ENCODE results near the gene PARL. TPM values are rescaled to one million over a fixed set of nuclear protein-coding genes. Genes with fewer than 3 reads are reported as not detected.

PARL gene
- total and polyA plus RNA-seq, 12 donors = 29.4 to 119 (median 55.6) TPM

DNA sequence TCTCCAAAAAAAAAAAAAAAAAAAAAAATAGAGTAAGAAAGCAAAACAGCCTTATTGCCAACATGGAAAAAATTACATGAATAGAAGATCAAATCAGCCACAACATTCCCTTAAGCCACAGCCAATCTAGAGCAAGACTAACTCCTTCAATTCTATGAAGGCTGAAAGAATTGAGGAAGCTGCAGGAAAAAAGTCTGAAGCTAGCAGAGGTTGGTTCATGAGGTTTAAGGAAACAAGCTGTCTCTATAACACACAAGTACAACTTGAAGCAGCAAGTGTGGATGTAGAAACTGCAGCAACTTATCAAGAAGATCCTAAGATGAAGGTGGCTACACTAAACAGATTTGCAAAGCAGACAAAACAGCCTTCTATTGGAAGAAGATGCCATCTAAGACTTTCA lies 9.3 kb downstream of the PARL start:
- Histone ChIP-seq H3K27ac (no peak overlapping the region), H3K36me3 (replicated peaks in 1 of 2) (no peaks in the 10 kb centered on the region), H3K4me1 (replicated peaks in 1 of 2) (peaks cover 2 to 29% of the 10 kb centered on the region in 2 donors), H3K27me3 (no peaks in the 10 kb centered on the region), H3K4me3 (no peak overlapping the region), H3K9me3 (replicated peaks in 1 of 3) (no peaks in the 10 kb centered on the region)
- intact Hi-C loops (cut with DNase I) = no loop called here
- no peak for DNase-seq
- TF ChIP-seq POLR2A (IDR thresholded peaks at IDR 0.05) (no peak), CTCF (IDR thresholded peaks at IDR 0.05) (no peak)

DNA sequence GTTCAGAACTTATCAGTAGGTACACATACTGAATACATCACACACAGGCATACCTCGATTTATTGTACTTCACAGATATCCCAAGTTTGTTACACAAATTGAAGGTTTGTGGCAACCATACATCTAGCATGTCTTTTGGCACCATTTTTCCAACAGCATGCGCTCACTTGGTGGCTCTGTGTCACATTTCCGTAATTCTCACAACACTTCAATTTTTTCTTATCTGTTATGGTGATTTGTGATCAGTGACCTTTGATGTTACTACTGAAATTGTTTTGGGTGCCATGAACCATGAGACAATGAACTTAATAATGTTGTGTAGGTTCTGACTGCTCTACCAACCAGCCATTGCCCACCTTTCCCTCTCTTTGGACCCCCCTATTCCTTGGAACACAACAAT lies 10.8 kb downstream of the PARL start:
- Histone ChIP-seq H3K36me3 (replicated peaks in 1 of 2) (no peaks in the 10 kb centered on the region), H3K27ac (no peak overlapping the region), H3K27me3 (no peaks in the 10 kb centered on the region), H3K4me3 (no peak overlapping the region), H3K4me1 (replicated peaks in 1 of 2) (peaks cover 2 to 35% of the 10 kb centered on the region in 2 donors), H3K9me3 (replicated peaks in 1 of 3) (no peaks in the 10 kb centered on the region)
- TF ChIP-seq CTCF (IDR thresholded peaks at IDR 0.05) (no peak), POLR2A (IDR thresholded peaks at IDR 0.05) (no peak)
- WGBS, 4 donors = 69 to 71% (median 70%) methylated on average over 3 of the region's 3 CpGs
- no peak for DNase-seq
- intact Hi-C loops (cut with DNase I) = no loop called here

DNA sequence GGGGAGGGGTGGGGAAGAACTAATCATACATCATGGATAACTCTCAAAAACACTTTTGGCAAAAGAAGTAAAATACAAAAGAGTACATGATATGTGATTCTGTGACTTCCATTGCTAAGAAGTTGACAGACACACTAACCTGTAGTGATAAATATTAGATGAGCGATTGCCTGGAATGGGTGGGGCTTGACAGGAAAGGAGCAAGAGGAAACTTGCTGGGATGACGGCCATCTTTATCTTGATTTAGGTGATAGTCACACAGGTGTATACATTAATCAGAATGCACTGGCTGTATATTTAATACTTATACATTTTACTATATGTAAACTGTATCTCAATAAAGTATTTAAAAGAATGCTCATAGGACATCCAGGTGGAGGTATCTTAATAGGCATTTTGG lies 13.1 kb downstream of the PARL start:
- Histone ChIP-seq H3K9me3 (replicated peaks in 1 of 3) (no peaks in the 10 kb centered on the region), H3K36me3 (replicated peaks in 1 of 2) (peaks cover 0 to 13% of the 10 kb centered on the region in 2 donors), H3K4me1 (replicated peaks in 1 of 2) (peaks cover 2 to 39% of the 10 kb centered on the region in 2 donors), H3K27me3 (no peaks in the 10 kb centered on the region), H3K4me3 (no peak overlapping the region), H3K27ac (no peak overlapping the region)
- WGBS, 4 donors = 72 to 88% (median 77%) methylated on average over 2 of the region's 2 CpGs
- no peak for DNase-seq
- intact Hi-C loops (cut with DNase I) = no loop called here
- TF ChIP-seq POLR2A (IDR thresholded peaks at IDR 0.05) (no peak), CTCF (IDR thresholded peaks at IDR 0.05) (no peak)

DNA sequence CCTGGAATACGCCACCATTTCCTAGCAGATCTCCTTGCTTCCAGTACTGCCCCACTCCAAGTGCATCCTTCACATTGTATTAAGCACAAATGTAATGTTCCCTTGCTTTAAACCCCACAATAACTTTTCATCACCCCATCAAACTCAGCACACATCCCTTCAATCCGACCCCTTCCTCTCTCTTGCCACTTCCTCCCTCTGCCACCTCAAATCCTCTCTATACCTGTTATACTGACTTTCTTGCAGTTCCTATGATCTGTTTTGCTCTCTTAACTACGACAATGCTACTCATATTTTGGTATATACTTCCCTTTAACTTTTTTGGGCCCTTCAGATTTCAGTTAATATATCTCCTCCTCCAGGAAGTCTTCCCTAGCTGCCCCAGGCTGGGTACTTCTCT lies 14.1 kb downstream of the PARL start:
- H3K9me3 ChIP-seq (replicated peaks in 1 of 3) = no peaks in the 10 kb centered on the region
- no peak overlapping the region for H3K27ac ChIP-seq
- peaks cover 0 to 23% of the 10 kb centered on the region in 2 donors for H3K36me3 ChIP-seq (replicated peaks in 1 of 2)
- H3K4me1 ChIP-seq (replicated peaks in 1 of 2) = peaks cover 2 to 39% of the 10 kb centered on the region in 2 donors
- DNase-seq = no peak
- H3K27me3 ChIP-seq = no peaks in the 10 kb centered on the region
- intact Hi-C loops (cut with DNase I) = no loop called here
- WGBS, 4 donors = 87 to 90% (median 89%) methylated on average over 3 of the region's 3 CpGs
- no peak for TF ChIP-seq CTCF (IDR thresholded peaks at IDR 0.05)
- H3K4me3 ChIP-seq = no peak overlapping the region
